ENCODE results near the gene KRR1. TPM values are rescaled to one million over a fixed set of nuclear protein-coding genes. Genes with fewer than 3 reads are reported as not detected.

The KRR1 gene
- total RNA-seq (100 to 1,000 TPM in 2 of 5 donors, 10 to 100 TPM in 3; 53.7 to 122 (median 66.5) TPM), total RNA-seq (87.5 to 338 (median 161) reads per million in 29 experiments)
- total RNA-seq (2013): 75.7 TPM

DNA sequence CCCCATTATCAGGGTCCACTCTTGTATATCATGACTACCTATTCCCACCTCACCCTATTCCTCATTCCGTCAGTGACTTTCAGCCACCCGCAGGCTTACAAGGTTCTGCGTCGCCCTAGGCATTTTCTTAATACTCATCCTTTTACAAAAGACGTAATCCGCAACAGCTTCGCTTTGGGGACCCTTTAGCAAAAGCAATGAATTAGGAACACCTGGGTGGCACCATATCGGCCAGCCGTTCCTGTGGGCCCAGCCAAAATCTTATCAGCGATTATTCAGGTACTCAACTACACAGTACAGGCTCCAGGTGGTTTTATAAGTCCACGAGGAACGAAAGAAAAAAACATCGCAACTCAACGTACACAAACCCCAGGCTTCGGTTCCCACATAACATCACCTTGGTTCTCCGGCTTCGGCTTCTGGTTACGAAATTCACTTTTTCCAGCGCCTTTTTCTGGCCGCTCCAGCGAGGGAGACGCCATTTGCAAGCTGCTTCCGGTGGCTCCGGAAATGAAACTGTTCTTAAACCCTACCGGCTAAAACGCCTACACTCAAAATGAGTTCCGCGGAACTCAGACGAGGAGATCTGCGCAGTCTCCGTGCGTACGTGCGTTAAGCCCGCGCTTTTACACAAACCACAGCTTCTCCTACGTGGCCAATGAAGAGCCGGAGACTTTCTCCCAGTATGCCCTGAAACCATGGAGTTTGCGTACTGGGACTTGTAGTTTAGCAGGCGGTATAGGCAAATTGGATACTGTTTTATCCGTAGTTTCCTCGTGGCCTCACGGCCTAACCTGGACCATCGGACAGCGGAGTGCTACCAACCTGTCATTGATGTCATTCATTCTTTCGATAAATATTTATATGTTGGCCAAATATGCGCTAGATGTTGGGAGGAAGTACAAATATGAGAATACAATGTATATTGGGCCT is at the start of gene KRR1:
TSS of gene KRR1 (minus strand) at position 494 of the 933 bp plus-strand sequence. CDS start at position 482, 12 bp downstream.
- Histone ChIP-seq H3K4me1 (ENCODE audit: control insufficient read depth in 1 of 2, extremely low read depth in 1 of 2, insufficient read depth in 2 of 2, low read length in 2 of 2) (peaks cover 8 to 10% of the 10 kb centered on the region in 2 experiments), H3K4me3 (ENCODE audit: control insufficient read depth in 1 of 2, extremely low read depth in 1 of 2, low read length in 1 of 2) (peak within 1 kb of the TSS; percentile 86 to 96), H3K27ac (ENCODE audit: low read length) (peak within 1 kb of the TSS; percentile 93), H3K9me3 (no peaks in the 10 kb centered on the region), H3K36me3 (ENCODE audit: control insufficient read depth in 2 of 2, extremely low read depth in 1 of 2, insufficient read depth in 1 of 2, low read length in 1 of 2) (peaks cover 0 to 12% of the 10 kb centered on the region in 2 donors), H3K27me3 (replicated peaks in 1 of 2; ENCODE audit: control insufficient read depth in 2 of 2, extremely low read depth in 1 of 2, insufficient read depth in 2 of 2, low read length in 1 of 2) (no peaks in the 10 kb centered on the region)
- H3K4me3 Mint-ChIP-seq: peak within 1 kb of the TSS; percentile 99
- peaks cover 31 to 37% (median 32%) of the 10 kb centered on the region in 3 donors for H3K4me1 Mint-ChIP-seq
- peak; percentile 97 to 99 (median 98) for ATAC-seq (replicated peaks in 1 of 4)
- CTCF ChIA-PET: interaction anchor here (0.6 to 7.5 kb wide), 16 partner anchors 15 to 529 kb away, joined by 3 to 33 read pairs (median 4); partner anchors contain the start of genes GLIPR1 (in 1 of the 2) and GLIPR1L1 (in 1 of the 2)
- peak within 1 kb of the TSS; percentile 97 to 99 for H3K27ac Mint-ChIP-seq
- DNase-seq: peak; percentile 71 to 97 (median 86)
- POLR2A ChIA-PET: interaction anchor here (0.6 to 1.9 kb wide), 19 partner anchors 11 to 837 kb away, joined by 3 to 12 read pairs (median 4); partner anchors contain the start of genes GLIPR1 (in 2 of the 2), BBS10 (in 1 of the 2), GLIPR1L2 (in 1 of the 2) and PHLDA1 (in 1 of the 2)
- peaks cover 4% of the 10 kb centered on the region for H3K36me3 Mint-ChIP-seq
- 7% methylated on average over 38 of the region's 47 CpGs for WGBS (ENCODE audit: insufficient coverage)
- no peaks in the 10 kb centered on the region for H3K27me3 Mint-ChIP-seq
- H3K9me3 Mint-ChIP-seq: no peaks in the 10 kb centered on the region

DNA sequence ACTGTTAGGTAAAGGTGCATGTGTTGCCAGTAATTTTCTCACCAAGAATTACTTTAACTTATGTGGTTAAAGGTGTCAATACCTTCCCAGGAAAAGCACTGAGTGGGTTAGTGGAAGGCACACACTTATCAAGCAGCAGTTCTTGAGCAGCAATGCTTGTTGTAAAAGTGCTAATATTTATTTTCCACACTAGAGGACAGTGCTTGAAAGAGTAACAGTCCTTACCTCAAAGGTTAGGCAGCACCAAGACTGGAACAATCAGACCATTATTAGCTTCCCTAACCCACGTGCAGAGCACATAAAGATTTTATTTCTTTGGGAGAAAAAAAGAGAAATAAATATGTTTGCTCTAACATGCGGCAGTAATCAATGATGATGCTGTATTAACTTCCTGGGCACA is 48.8 kb upstream of the KRR1 start:
- Histone ChIP-seq H3K4me3 (ENCODE audit: control insufficient read depth in 1 of 2, extremely low read depth in 1 of 2, low read length in 1 of 2) (no peak overlapping the region), H3K4me1 (ENCODE audit: control insufficient read depth in 1 of 2, extremely low read depth in 1 of 2, insufficient read depth in 2 of 2, low read length in 2 of 2) (no peaks in the 10 kb centered on the region), H3K27me3 (replicated peaks in 1 of 2; ENCODE audit: control insufficient read depth in 2 of 2, extremely low read depth in 1 of 2, insufficient read depth in 2 of 2, low read length in 1 of 2) (no peaks in the 10 kb centered on the region), H3K9me3 (no peaks in the 10 kb centered on the region), H3K36me3 (ENCODE audit: control insufficient read depth in 2 of 2, extremely low read depth in 1 of 2, insufficient read depth in 1 of 2, low read length in 1 of 2) (no peaks in the 10 kb centered on the region), H3K27ac (ENCODE audit: low read length) (no peak overlapping the region)
- ATAC-seq (replicated peaks in 1 of 4) (no peak), DNase-seq (peak in 1 of 35 experiments; percentile 1)
- CTCF ChIA-PET: no interaction called here
- WGBS (ENCODE audit: insufficient coverage): no CpG with 5 or more reads among the region's 2 CpGs
- no peak overlapping the region for H3K4me3 Mint-ChIP-seq
- no peaks in the 10 kb centered on the region for H3K4me1 Mint-ChIP-seq
- no peak overlapping the region for H3K27ac Mint-ChIP-seq
- POLR2A ChIA-PET: no interaction called here
- peaks cover 12 to 18% of the 10 kb centered on the region in 2 donors for H3K27me3 Mint-ChIP-seq
- H3K9me3 Mint-ChIP-seq: no peaks in the 10 kb centered on the region
- no peaks in the 10 kb centered on the region for H3K36me3 Mint-ChIP-seq

DNA sequence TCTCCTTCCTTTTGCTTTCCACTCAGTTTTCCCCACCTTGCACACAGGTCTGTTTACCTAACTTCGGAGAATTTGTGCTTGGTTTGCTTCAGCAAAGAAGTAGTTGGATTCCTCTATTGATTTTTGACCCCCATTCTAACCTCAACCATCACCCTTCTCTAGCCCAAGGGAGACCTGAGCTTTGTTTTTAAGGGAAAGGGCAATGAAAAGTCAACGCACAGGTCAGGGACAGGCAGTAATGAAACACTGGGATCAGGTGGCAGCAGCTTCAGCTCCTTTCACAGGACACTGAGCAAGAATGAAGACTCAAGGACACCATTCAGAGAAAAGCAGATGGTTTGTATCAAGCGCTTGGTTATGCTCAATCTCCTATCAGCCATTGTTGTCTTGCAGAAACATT is 46.9 kb upstream of the KRR1 start:
- Mint-ChIP-seq H3K4me1 (no peaks in the 10 kb centered on the region), H3K4me3 (no peak overlapping the region), H3K9me3 (no peaks in the 10 kb centered on the region), H3K27me3 (peaks cover 12 to 18% of the 10 kb centered on the region in 2 donors), H3K27ac (no peak overlapping the region), H3K36me3 (no peaks in the 10 kb centered on the region)
- Histone ChIP-seq H3K9me3 (no peaks in the 10 kb centered on the region), H3K4me1 (ENCODE audit: control insufficient read depth in 1 of 2, extremely low read depth in 1 of 2, insufficient read depth in 2 of 2, low read length in 2 of 2) (no peaks in the 10 kb centered on the region), H3K4me3 (ENCODE audit: control insufficient read depth in 1 of 2, extremely low read depth in 1 of 2, low read length in 1 of 2) (no peak overlapping the region), H3K27ac (ENCODE audit: low read length) (no peak overlapping the region), H3K27me3 (replicated peaks in 1 of 2; ENCODE audit: control insufficient read depth in 2 of 2, extremely low read depth in 1 of 2, insufficient read depth in 2 of 2, low read length in 1 of 2) (no peaks in the 10 kb centered on the region), H3K36me3 (ENCODE audit: control insufficient read depth in 2 of 2, extremely low read depth in 1 of 2, insufficient read depth in 1 of 2, low read length in 1 of 2) (no peaks in the 10 kb centered on the region)
- ChIA-PET CTCF (no interaction called here), POLR2A (no interaction called here)
- WGBS (ENCODE audit: insufficient coverage): 92% methylated on average over 2 of the region's 3 CpGs
- no peak for DNase-seq
- ATAC-seq (replicated peaks in 1 of 4): no peak

DNA sequence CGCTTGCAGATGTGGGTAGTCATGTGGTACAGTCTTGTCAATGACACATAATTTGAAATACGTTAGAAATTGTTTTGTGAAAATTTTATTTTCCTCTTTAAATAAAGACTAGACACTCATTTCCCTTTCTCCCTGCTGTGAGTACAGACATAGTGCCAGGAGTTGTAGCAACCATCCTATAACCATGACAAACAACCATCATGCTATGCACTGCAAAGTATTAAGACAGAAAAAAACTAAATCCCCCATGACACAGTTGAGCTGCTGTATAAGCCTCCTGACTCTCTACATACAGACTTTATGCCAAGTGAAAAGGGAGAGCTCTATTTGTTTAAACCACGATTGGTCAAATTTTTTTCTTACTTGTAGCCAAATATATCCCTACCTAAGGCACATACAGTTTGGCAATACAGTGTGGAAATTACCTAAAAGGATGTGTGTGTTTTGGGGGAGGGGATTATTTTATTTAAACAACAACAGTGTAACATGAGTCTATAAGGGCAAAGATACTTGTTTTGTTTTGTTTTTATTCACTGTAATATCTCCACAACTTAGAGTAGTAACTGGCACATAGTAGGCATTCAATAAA is 45.0 kb upstream of the KRR1 start:
- H3K27ac Mint-ChIP-seq: no peak overlapping the region
- peaks cover 11 to 14% of the 10 kb centered on the region in 2 donors for H3K27me3 Mint-ChIP-seq
- WGBS (ENCODE audit: insufficient coverage): no CpG with 5 or more reads among the region's 3 CpGs
- ATAC-seq (replicated peaks in 1 of 4) (no peak), DNase-seq (no peak)
- no peak overlapping the region for H3K27ac ChIP-seq (ENCODE audit: low read length)
- H3K4me3 Mint-ChIP-seq: no peak overlapping the region
- no peaks in the 10 kb centered on the region for H3K36me3 Mint-ChIP-seq
- H3K27me3 ChIP-seq (replicated peaks in 1 of 2; ENCODE audit: control insufficient read depth in 2 of 2, extremely low read depth in 1 of 2, insufficient read depth in 2 of 2, low read length in 1 of 2): no peaks in the 10 kb centered on the region
- POLR2A ChIA-PET: no interaction called here
- no peaks in the 10 kb centered on the region for H3K9me3 Mint-ChIP-seq
- H3K4me3 ChIP-seq (ENCODE audit: control insufficient read depth in 1 of 2, extremely low read depth in 1 of 2, low read length in 1 of 2): no peak overlapping the region
- CTCF ChIA-PET: no interaction called here
- H3K36me3 ChIP-seq (ENCODE audit: control insufficient read depth in 2 of 2, extremely low read depth in 1 of 2, insufficient read depth in 1 of 2, low read length in 1 of 2): no peaks in the 10 kb centered on the region
- H3K4me1 ChIP-seq (ENCODE audit: control insufficient read depth in 1 of 2, extremely low read depth in 1 of 2, insufficient read depth in 2 of 2, low read length in 2 of 2): no peaks in the 10 kb centered on the region
- no peaks in the 10 kb centered on the region for H3K4me1 Mint-ChIP-seq
- H3K9me3 ChIP-seq: no peaks in the 10 kb centered on the region

DNA sequence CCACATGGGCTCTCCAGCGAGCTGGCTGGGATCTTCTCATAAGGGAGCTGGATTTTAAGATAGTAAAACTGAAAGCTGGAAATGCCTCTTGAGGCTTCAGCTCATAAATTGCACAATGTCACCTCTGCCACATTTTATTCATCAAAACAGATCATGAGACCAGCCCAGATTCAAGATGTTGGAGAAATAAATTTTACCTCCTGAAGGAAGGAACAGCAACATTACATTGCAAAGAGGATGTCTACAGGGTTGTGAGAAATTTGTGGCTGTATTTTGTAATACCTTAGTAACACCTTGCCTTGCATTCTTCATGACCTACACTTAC is 43.1 kb upstream of the KRR1 start:
- no peak overlapping the region for H3K27ac ChIP-seq (ENCODE audit: low read length)
- no peak overlapping the region for H3K27ac Mint-ChIP-seq
- no peak for DNase-seq
- no peaks in the 10 kb centered on the region for H3K9me3 Mint-ChIP-seq
- H3K4me1 Mint-ChIP-seq: no peaks in the 10 kb centered on the region
- WGBS (ENCODE audit: insufficient coverage): no CpG with 5 or more reads among the region's 1 CpG
- H3K36me3 ChIP-seq (ENCODE audit: control insufficient read depth in 2 of 2, extremely low read depth in 1 of 2, insufficient read depth in 1 of 2, low read length in 1 of 2): no peaks in the 10 kb centered on the region
- ChIA-PET CTCF (no interaction called here), POLR2A (no interaction called here)
- no peaks in the 10 kb centered on the region for H3K9me3 ChIP-seq
- H3K27me3 Mint-ChIP-seq: peaks cover 18 to 23% of the 10 kb centered on the region in 2 donors
- no peak overlapping the region for H3K4me3 Mint-ChIP-seq
- no peak for ATAC-seq (replicated peaks in 1 of 4)
- no peaks in the 10 kb centered on the region for H3K4me1 ChIP-seq (ENCODE audit: control insufficient read depth in 1 of 2, extremely low read depth in 1 of 2, insufficient read depth in 2 of 2, low read length in 2 of 2)
- H3K4me3 ChIP-seq (ENCODE audit: control insufficient read depth in 1 of 2, extremely low read depth in 1 of 2, low read length in 1 of 2): no peak overlapping the region
- H3K27me3 ChIP-seq (replicated peaks in 1 of 2; ENCODE audit: control insufficient read depth in 2 of 2, extremely low read depth in 1 of 2, insufficient read depth in 2 of 2, low read length in 1 of 2): no peaks in the 10 kb centered on the region
- no peaks in the 10 kb centered on the region for H3K36me3 Mint-ChIP-seq

DNA sequence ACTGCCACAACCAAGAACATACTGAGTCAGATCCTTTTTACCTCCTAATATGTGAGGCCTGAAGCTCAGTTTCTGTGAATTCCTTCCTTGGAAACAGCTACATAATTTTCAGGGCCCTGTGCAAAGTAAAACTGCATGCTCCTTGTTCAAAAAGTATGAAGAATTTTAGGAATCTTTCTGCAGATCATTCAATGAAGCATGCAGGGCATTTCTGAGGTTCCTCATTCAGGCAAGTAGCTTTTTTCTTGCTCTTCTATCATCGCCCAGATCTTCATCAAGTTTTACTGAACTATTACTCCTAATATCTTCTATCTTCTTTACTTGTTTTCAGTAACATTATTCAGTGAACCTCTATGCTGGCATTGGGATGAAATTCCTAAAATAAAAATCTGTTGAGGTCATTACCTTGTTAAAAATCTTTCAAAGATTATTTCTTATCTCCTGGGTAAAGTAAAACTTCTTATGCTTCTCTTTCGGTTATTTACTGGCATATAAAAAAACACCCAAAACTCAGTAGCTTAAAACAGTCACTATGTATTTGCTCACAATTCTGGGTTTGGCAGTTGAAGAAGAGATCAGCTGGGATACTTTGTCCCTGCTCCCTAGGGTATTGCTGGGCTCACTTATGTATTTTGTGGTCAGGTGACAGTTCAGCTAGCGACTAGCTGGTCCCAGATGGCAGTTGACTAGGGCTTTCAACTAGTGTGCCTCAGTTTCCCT is 42.6 kb upstream of the KRR1 start:
- Mint-ChIP-seq H3K27me3 (peaks cover 18 to 23% of the 10 kb centered on the region in 2 donors), H3K4me3 (no peak overlapping the region), H3K36me3 (no peaks in the 10 kb centered on the region), H3K27ac (no peak overlapping the region), H3K4me1 (no peaks in the 10 kb centered on the region), H3K9me3 (no peaks in the 10 kb centered on the region)
- DNase-seq (no peak), ATAC-seq (replicated peaks in 1 of 4) (no peak)
- H3K27me3 ChIP-seq (replicated peaks in 1 of 2; ENCODE audit: control insufficient read depth in 2 of 2, extremely low read depth in 1 of 2, insufficient read depth in 2 of 2, low read length in 1 of 2): no peaks in the 10 kb centered on the region
- no peaks in the 10 kb centered on the region for H3K36me3 ChIP-seq (ENCODE audit: control insufficient read depth in 2 of 2, extremely low read depth in 1 of 2, insufficient read depth in 1 of 2, low read length in 1 of 2)
- no peaks in the 10 kb centered on the region for H3K9me3 ChIP-seq
- ChIA-PET CTCF (no interaction called here), POLR2A (no interaction called here)
- WGBS (ENCODE audit: insufficient coverage): 75% methylated on average over 1 of the region's 3 CpGs
- H3K4me3 ChIP-seq (ENCODE audit: control insufficient read depth in 1 of 2, extremely low read depth in 1 of 2, low read length in 1 of 2): no peak overlapping the region
- no peak overlapping the region for H3K27ac ChIP-seq (ENCODE audit: low read length)
- no peaks in the 10 kb centered on the region for H3K4me1 ChIP-seq (ENCODE audit: control insufficient read depth in 1 of 2, extremely low read depth in 1 of 2, insufficient read depth in 2 of 2, low read length in 2 of 2)
